GM19043 (cell line): ENCODE measurements around the gene CAPN12.

Experiments
- ATAC-seq: cut with Tn5 transposase; IDR thresholded peaks from one replicate; pipeline ENCODE4 v1.9.1; 2021; ENCODE audit warnings: low read depth; ENCODE audit not compliant: unreplicated experiment

Gene CAPN12

GRCh38 chr19:38739440-38740256 lies 4.6 kb downstream of the CAPN12 start:
- no peak for ATAC-seq

GRCh38 chr19:38737921-38738737 lies 6.1 kb downstream of the CAPN12 start:
- no peak for ATAC-seq

GRCh38 chr19:38737281-38737865 lies 6.9 kb downstream of the CAPN12 start:
- no peak for ATAC-seq

- ATAC-seq = no peak
Observed at GRCh38 chr19:38736413-38737280, 7.6 kb downstream of the CAPN12 start.

DNA sequence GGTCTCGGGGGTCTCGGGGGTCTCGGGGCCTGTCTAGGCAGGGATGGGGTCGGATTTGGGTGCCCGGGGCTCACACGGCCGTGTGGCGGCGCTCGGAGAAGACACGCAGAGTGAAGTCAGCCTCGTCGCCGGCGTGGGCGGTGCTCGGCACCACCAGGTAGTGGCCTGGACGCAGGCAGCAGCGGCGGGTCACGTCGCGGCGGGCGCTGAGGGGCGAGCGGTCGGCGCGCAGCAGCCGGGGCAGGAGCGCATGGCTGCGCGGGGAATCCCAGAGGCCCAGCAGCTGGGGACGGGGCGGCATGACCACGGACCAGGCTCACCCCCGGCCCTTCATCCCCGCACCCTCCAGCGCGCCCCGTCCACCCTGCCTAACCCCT lies 8.2 kb downstream of the CAPN12 start:
- ATAC-seq = no peak

- no peak for ATAC-seq
Observed at GRCh38 chr19:38735257-38735686, 9.0 kb downstream of the CAPN12 start.

GRCh38 chr19:38734426-38735256 lies 9.6 kb downstream of the CAPN12 start:
- no peak for ATAC-seq

DNA sequence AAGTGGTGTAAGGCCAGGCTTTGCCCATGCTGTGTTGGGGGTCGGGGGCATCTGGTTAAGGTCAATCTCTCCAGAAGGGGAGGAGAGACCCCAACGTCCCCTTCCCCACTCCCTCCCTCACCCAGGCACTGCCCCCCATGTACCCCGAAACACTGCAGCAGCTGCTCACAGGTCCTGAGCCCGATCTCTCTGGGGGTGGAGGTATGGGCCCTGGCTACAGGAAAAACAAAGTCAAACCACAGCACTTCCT lies 10.2 kb downstream of the CAPN12 start:
- ATAC-seq = no peak

DNA sequence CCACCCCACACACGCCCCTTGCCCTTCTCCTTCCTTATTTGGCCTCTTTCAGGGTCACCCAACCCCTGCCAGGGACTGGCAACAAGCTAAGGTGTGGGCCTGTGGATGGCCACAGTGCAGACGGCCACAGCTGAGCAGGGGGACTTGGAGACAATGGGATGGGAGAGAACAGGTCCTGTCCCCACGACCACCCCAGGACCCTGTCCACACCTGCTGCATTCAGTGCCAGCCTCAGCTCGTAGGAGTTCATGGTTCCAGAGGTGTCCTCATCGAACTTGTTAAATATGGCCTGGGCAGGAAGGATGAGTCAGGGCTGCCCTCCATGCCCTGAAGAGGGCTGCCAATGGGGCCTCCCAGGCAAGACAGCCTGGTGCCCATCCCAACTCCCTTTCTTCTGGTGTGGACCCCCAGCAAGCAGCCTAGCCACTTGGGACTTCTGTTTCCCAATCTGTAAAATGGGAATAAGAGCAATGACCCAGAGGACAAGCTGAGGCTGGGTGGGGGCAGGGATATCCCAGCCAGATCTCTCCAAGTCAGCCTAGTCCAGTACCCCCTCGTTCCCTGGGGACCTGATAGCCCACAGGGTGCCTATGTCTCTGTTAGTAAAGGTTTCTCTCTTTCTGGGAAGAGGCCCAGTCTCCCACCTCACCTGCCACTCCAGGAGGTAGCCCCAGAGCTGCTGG lies 10.6 kb downstream of the CAPN12 start:
- ATAC-seq = no peak

DNA sequence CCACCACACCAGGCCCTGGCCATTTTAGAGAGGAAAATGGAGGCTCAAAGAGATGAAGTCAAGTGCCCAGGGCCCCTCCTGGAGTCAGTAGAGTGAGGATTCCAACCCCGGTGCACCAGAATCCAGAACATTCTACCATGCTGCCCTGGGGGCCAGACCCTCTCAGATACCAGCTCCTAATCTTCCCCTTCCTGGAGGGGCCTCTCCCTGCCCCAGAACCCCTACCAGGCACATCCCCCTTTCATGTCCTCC lies 11.1 kb downstream of the CAPN12 start:
- ATAC-seq = no peak

DNA sequence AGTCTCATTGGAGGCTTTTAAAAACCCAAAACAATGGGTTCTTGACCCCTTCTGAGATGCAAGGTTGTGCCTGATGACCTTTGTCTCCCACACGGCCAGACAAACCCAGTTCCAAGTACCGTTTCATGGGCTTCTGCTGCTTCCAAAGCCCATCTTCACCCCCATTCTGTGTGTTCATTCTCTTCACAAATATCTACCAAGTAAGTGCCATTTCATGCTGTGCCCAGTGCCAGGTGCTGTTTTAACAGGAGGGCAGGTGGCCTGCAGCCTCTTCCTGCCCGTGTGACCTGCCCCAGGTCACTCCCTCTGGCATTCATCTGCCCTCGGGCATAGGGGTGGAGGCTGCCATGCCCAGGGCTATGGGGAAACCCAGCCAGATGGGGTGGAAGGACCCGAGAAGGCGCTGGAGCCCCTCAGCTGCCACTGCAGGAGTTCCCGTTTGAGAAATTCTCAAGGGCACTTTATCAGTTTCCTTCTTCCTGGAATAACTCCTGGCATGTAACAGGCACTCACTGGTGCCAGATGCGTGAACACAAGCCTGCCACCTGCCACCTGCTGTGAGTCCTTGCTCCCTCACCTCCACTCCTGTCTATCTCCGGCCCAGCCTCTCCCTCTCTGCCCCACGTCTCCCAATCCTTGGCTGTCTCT lies 12.5 kb downstream of the CAPN12 start:
- ATAC-seq = no peak

DNA sequence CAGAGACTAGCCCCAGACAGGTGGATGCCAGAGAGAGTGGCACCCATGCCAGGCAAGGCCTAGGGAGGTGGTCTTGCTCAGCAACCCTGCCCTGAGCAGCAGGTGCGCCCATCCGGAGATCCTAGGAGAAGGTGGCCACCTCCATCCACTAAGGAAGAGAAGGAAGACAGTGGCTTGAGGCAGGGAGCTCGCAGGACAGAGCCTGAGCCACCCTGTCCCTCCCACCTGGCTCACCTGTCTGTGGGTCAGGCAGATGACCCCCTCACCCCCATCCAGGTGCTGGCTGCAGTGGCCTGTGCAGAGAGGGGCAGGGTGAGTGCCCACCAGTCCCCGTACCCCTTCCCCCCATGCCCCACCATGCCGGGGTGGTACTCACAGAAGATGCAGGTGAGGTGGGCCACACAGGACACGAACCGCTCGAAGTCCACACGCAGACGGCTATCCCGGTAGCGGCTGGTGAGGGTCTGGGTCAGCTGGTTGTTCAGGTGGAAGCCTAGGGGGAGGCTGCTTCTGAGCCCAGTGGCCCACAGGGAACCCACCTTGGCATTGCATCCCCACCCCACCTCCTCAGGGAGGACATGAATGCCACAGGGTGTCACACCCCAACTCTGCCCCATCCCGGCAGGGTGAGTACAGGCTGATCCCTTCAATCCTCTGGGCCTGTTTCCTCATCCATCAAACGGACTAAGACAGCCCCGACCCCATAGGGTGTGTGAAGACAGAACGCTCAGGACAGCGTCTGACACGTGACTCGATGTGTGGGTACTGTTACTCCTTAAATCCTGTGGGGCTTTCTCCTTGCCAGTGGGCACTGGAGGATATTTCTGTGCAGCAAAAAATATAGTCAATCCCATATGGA lies 13.3 kb downstream of the CAPN12 start:
- ATAC-seq = no peak

DNA sequence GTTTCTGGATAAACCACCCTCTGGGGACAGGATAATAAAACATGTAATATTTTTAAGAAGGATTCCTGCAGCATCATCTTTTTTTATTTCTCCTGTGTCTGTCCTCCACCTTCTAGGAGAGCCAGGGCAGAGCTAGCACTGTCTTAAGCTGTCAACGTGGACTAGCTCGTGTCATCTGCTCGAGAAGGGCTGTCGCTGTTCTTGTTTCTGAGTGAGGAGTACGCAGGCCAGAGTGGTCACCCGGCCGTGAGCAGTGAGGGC lies 13.9 kb downstream of the CAPN12 start:
- no peak for ATAC-seq

DNA sequence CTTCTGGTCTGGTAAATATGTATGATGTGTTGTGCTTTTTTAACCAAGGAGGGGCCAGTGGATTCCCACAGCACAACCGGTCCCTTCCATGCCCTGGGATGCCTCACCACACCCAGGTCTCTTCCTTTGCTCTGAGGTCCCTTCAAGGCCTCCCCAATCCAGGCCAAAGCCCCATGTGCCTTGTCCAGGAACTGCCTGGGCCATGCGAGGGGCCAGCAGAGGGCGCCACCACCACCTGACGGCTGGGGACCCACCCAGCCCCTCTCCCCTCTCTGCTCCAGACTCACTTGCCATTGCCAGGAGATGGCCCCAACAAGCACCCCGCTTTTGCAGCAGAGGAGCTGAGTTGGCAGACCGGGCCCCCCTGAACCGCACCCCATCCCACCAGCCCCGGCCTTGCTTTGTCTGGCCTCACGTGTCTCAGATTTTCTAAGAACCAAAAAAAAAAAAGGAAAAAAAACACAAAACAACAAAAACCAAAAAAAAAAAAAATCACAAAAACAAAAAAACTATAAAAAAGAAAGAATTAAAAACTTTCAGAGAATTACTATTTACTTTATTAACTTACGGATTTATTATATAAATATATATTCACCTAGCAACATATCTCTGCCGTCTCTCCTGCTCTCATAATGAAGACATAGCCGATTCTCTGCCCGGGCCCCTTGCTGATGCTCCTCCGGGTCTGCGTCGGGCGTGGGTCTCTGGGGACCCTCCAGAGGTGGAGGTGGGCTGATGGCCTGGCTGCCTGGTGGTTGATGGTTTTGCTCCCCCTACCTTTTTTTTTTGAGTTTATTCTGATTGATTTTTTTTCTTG lies 14.4 kb downstream of the CAPN12 start:
- ATAC-seq = no peak

DNA sequence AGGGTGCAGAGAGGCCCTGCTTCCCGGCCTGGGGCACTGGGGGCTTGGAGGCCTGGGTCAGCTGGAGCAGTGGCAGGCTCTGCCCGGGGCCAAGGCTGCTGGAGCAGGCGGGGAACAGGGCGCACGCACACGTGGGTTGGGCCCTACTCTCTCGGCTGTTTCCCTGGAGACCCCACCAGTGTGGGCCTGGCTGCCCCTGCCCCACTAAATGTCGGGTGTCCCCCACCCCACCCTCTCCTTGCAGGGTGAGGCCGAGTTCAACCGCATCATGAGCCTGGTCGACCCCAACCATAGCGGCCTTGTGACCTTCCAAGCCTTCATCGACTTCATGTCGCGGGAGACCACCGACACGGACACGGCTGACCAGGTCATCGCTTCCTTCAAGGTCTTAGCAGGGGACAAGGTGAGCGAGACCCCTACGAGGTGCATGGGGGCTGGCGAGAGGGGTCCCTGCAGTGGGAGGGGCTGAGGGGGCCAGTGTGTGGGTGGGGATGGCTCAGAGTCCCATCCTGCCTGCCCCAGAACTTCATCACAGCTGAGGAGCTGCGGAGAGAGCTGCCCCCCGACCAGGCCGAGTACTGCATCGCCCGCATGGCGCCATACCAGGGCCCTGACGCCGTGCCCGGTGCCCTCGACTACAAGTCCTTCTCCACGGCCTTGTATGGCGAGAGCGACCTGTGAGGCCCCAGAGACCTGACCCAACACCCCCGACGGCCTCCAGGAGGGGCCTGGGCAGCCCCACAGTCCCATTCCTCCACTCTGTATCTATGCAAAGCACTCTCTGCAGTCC lies 15.3 kb downstream of the CAPN12 start:
- ATAC-seq = no peak

GRCh38 chr19:38727868-38728660 lies 16.2 kb downstream of the CAPN12 start:
- no peak for ATAC-seq
